IPS-NIHi11 (cell line): Measurements from ENCODE around the gene ADAMTS7.

Source experiments
- DNase-seq: peaks from one replicate; pipeline ENCODE4 v3.0.0; 2012; ENCODE audit warnings: mixed read lengths, low spot score

Gene ADAMTS7

GRCh38 chr15:78718837-78719236 is 92.4 kb downstream of the ADAMTS7 start:
- DNase-seq, result no peak

GRCh38 chr15:78717956-78718656 is 93.2 kb downstream of the ADAMTS7 start:
- DNase-seq, result no peak

GRCh38 chr15:78716651-78717050 is 94.6 kb downstream of the ADAMTS7 start:
- no peak for DNase-seq

GRCh38 chr15:78715930-78716329 is 95.3 kb downstream of the ADAMTS7 start:
- no peak for DNase-seq

DNA sequence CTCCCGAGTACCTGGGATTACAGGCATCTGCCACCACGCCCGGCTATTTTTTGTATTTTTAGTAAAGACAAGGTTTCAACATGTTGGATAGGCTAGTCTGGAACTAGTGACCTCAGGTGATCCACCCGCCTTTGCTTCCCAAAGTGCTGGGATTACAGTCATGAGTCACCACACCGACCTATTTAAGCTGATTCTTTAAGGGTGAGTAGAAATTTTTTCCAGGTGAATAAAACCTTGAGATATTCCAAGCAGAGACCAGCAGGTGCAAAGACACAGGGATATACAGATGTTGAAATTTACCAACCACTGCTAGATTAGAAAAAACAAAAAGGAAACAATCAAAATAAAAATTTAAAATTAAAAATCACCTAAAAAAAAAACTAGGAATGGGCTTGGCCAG is 95.8 kb downstream of the ADAMTS7 start:
- no peak for DNase-seq

DNA sequence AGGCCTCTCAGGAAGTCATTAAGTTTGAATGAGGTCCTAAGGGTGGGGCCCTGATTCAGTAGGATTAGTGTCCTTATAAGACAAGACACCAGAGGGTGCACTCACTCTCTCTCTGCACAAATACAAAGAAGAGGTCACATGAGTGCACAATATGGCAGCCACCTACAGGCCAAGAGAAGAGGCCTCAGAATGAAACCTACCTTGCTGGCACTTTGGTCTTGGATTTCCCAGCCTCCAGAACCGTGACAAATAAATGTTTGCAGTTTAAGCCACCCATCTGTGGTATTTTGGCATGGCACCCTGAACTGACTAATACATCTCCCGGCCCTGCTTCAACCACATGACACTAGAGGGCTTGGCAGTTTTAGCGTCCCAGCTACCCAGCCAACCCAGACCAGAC is 96.4 kb downstream of the ADAMTS7 start:
- DNase-seq, result no peak

DNA sequence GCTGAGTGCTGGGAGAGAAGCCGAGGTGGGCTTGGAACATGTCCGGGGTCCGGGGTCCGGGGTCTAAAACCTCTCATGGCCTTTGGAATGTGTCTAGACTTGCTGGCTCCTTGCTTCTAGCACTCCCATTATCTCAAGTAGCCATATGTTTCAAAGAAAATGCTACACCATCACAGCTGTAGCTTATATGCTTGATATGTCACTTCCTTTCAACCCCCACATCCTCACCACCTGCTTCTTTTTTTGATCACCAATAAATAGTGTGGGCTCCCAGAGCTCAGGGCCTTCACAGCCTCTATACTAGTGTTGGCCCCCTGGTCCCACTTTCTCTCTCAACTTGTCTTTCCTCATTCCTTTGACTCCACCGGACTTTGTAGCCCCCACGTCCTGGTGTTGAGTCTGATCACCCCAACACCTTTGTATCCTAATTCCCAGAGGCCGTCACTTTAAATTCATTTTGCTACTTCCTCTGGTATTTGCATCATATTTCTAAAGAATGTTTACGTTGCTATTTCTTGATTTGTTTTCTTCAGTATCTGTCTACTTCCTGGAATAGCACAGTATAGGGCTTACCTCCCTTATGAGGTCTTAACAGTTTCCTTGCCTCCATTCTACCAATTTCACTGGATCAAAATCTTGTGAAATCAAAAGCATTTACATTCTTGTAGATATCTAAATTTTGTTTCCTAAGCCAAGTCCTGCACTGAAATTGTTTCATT is 98.3 kb downstream of the ADAMTS7 start:
- DNase-seq, result no peak

DNA sequence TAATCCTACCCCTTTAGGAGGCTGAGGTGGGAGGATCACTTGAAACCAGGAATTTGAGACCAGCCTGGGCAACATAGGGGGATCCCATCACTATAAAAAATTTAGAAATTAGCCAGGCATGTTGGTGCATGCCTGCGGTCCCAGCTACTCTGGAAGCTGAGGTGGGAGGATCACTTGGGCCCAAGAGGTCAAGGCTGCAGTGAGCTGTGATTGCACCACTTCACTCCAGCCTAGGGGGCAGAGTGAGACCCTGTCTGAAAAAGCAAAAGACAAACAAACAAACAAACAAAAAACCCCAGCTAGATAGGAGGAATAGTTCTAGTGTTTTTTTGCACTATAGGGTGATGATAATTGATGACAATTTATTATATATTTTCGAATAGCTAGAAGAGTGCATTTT is 99.6 kb downstream of the ADAMTS7 start:
- no peak for DNase-seq

- DNase-seq, result peak; percentile 88
Measured at GRCh38 chr15:78709263-78709882, 101.9 kb downstream of the ADAMTS7 start.
